ENCODE data around the gene FABP2.

DNA sequence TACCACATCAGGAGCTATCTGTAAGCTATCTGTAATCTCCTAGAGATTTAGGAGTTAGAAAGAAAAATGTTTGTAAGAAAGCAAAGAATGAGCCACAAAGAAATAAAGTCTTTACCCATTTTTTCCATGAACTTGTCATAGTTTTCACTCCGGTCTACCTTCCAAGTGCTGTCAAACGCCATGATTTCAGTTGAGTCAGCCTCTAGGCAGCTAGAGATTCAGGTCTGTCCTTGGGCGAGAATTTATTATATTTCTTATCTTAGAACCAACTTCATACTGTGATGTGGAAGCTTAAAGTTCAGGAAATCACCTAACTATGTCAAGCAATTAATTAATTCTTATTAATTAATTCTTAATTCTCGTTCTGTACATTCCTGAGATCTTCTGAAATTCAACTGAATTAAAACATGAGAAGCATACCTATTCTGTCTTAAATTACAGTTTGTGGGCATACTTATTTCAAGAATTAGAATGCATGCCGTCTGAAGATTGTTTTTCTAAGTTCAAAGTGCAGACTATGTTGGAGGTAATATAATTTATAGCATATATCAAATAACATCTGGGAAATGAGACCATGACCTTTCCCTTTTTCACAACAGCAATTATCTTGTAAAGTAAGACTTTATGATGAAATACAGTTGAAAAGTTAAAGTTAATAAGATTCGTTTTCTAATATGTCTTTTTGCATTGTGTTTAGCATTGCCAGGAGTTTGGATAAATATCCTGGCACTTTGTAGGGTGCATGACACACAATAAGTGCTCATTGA is at the start of gene FABP2:
- TF ChIP-seq, protein P1, sequence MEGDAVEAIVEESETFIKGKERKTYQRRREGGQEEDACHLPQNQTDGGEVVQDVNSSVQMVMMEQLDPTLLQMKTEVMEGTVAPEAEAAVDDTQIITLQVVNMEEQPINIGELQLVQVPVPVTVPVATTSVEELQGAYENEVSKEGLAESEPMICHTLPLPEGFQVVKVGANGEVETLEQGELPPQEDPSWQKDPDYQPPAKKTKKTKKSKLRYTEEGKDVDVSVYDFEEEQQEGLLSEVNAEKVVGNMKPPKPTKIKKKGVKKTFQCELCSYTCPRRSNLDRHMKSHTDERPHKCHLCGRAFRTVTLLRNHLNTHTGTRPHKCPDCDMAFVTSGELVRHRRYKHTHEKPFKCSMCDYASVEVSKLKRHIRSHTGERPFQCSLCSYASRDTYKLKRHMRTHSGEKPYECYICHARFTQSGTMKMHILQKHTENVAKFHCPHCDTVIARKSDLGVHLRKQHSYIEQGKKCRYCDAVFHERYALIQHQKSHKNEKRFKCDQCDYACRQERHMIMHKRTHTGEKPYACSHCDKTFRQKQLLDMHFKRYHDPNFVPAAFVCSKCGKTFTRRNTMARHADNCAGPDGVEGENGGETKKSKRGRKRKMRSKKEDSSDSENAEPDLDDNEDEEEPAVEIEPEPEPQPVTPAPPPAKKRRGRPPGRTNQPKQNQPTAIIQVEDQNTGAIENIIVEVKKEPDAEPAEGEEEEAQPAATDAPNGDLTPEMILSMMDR (IDR thresholded peaks at IDR 0.05; ENCODE audit: insufficient read depth, low read length), result no peak
- no peak for TF ChIP-seq POLR2AphosphoS5 (IDR thresholded peaks at IDR 0.05; ENCODE audit: low read depth)

Measured in HL-60 (cell line).